ENCODE results near the gene SCYGR2.

The SCYGR2 gene

GRCh38 chr2:227612546-227613271, 14.0 kb downstream of the SCYGR2 start:
- DNase-seq (ENCODE audit: low read depth in 2 of 2): no peak

- no peak for DNase-seq (ENCODE audit: low read depth in 2 of 2)
These were observed 14.6 kb downstream of the SCYGR2 start for GRCh38 chr2:227613272-227613660.

- no peak for DNase-seq (ENCODE audit: low read depth in 2 of 2)
These were observed 15.6 kb downstream of the SCYGR2 start for GRCh38 chr2:227614246-227614645.

- no peak for DNase-seq (ENCODE audit: low read depth in 2 of 2)
These were observed 16.0 kb downstream of the SCYGR2 start, which contains the start of gene SCYGR3 for GRCh38 chr2:227614740-227615139. Gene SCYGR3 (minus strand): TSS chr2:227614840. CDS start chr2:227614840, 0 bp downstream.

- no peak for DNase-seq (ENCODE audit: low read depth in 2 of 2)
These were observed 16.5 kb downstream of the SCYGR2 start for GRCh38 chr2:227615181-227615580.

GRCh38 chr2:227615906-227616305, 17.2 kb downstream of the SCYGR2 start:
- DNase-seq (ENCODE audit: low read depth in 2 of 2): no peak

- no peak for DNase-seq (ENCODE audit: low read depth in 2 of 2)
These were observed 17.9 kb downstream of the SCYGR2 start for GRCh38 chr2:227616631-227617030.

GRCh38 chr2:227617316-227618230, 18.9 kb downstream of the SCYGR2 start, which contains the start of gene SCYGR4:
Gene SCYGR4 (plus strand): TSS chr2:227617498. CDS start chr2:227617498, 0 bp downstream.
- DNase-seq (ENCODE audit: low read depth in 2 of 2): no peak

GRCh38 chr2:227623226-227623625, 24.5 kb downstream of the SCYGR2 start:
- DNase-seq (ENCODE audit: low read depth in 2 of 2): no peak

GRCh38 chr2:227625420-227625819, 26.7 kb downstream of the SCYGR2 start:
- DNase-seq (ENCODE audit: low read depth in 2 of 2): no peak

GRCh38 chr2:227626580-227627151, 28.0 kb downstream of the SCYGR2 start:
- DNase-seq (ENCODE audit: low read depth in 2 of 2): no peak

GRCh38 chr2:227627769-227628168, 29.1 kb downstream of the SCYGR2 start:
- no peak for DNase-seq (ENCODE audit: low read depth in 2 of 2)

GRCh38 chr2:227629435-227629834, 30.7 kb downstream of the SCYGR2 start:
- DNase-seq (ENCODE audit: low read depth in 2 of 2): no peak

- DNase-seq (ENCODE audit: low read depth in 2 of 2): no peak
These were observed 31.6 kb downstream of the SCYGR2 start for GRCh38 chr2:227630322-227630721.

- DNase-seq (ENCODE audit: low read depth in 2 of 2): no peak
These were observed 34.1 kb downstream of the SCYGR2 start for GRCh38 chr2:227632827-227633226.

GRCh38 chr2:227634201-227634600, 35.5 kb downstream of the SCYGR2 start:
- no peak for DNase-seq (ENCODE audit: low read depth in 2 of 2)

GRCh38 chr2:227642656-227643055, 44.0 kb downstream of the SCYGR2 start:
- no peak for DNase-seq (ENCODE audit: low read depth in 2 of 2)

- DNase-seq (ENCODE audit: low read depth in 2 of 2): no peak
These were observed 45.4 kb downstream of the SCYGR2 start for GRCh38 chr2:227643990-227644551.
